Body of pancreas (tissue), 4 donors: ENCODE results near the gene IL6R. TPM values are rescaled to one million over a fixed set of nuclear protein-coding genes. Genes with fewer than 3 reads are reported as not detected.
A peak's percentile ranks its signal among the peaks of the same experiment; 100 is the strongest.

Source experiments
- ATAC-seq: fragments of 150-250 bp; one replicate; pipeline ENCODE4 v1.9.1; 2016
- DNase-seq, 4 donors: peaks; one replicate each; pipeline ENCODE4 v3.0.0-alpha.2; 2019
- H3K27ac ChIP-seq, 4 donors: fragments of 200-600 bp; sonication (generic); 1 replicate in 3 of 4; 2 replicates in 1 of 4; pipeline versions ENCODE4 v1.5.1 to v1.6.1; 2016 to 2019; ENCODE audit warnings: mild to moderate bottlenecking in 1 of 4, mixed read lengths in 1 of 4, moderate library complexity in 1 of 4
- H3K27me3 ChIP-seq, 2 donors: fragments of 200-600 bp; sonication (generic); one replicate each; pipeline ENCODE4 v1.6.0; 2016; ENCODE audit warnings: mild to moderate bottlenecking in 1 of 2
- H3K36me3 ChIP-seq, 2 donors: fragments of 200-600 bp; sonication (generic); replicated peaks in 1 of 2; 2 replicates each; pipeline ENCODE4 v1.5.1; 2016; ENCODE audit warnings: low read depth in 2 of 2; ENCODE audit not compliant: insufficient read depth in 1 of 2
- H3K4me1 ChIP-seq: fragments of 200-600 bp; sonication (generic); one replicate; pipeline ENCODE4 v1.6.0; 2016
- H3K4me3 ChIP-seq, 2 donors: fragments of 200-600 bp; sonication (generic); 1 replicate in 1 of 2; 2 replicates in 1 of 2; pipeline ENCODE4 v1.5.1; 2016 to 2019
- H3K9me3 ChIP-seq, 3 donors: fragments of 200-600 bp; sonication (generic); 1 replicate in 2 of 3; 2 replicates in 1 of 3; pipeline ENCODE4 v1.5.1; 2016
- POLR2A ChIP-seq, 3 donors: fragments of 450-650 bp; IDR thresholded peaks; one replicate each; pipeline ENCODE4 v1.6.1; 2016; ENCODE audit warnings: antibody characterized with exemption in 3 of 3, mild to moderate bottlenecking in 2 of 3
- whole genome bisulfite sequencing, 2 donors: methylation state at CpG; one replicate each; pipeline ENCODE4 v1.1.5; 2017; 5-methylcytosine and 5-hydroxymethylcytosine counted together
- intact Hi-C: fragments of 100-400 bp; cut with DNase I; formaldehyde crosslinking; loops from one replicate; pipeline ENCODE4 v1.15.1; 2023
- total RNA-seq, 2 donors: library from RNA; depleted of rRNA; stranded (reverse); fragments of >200 nt; gene quantifications; one replicate each; pipeline ENCODE4 v1.1.0, GENCODE V29; 2016
- TF ChIP-seq, protein P1 (sequence below), 7 experiments: fragments of 450-650 bp in 4 of 7; fragments of 200-600 bp in 3 of 7; sonication (generic) in 3 of 7; IDR thresholded peaks; one replicate each; pipeline ENCODE4 v1.5.1; 2016 to 2019; ENCODE audit warnings: antibody characterized with exemption in 7 of 7

Gene IL6R
- total RNA-seq, 2 donors from 2014 or later: 5.9 to 13.5 TPM

DNA sequence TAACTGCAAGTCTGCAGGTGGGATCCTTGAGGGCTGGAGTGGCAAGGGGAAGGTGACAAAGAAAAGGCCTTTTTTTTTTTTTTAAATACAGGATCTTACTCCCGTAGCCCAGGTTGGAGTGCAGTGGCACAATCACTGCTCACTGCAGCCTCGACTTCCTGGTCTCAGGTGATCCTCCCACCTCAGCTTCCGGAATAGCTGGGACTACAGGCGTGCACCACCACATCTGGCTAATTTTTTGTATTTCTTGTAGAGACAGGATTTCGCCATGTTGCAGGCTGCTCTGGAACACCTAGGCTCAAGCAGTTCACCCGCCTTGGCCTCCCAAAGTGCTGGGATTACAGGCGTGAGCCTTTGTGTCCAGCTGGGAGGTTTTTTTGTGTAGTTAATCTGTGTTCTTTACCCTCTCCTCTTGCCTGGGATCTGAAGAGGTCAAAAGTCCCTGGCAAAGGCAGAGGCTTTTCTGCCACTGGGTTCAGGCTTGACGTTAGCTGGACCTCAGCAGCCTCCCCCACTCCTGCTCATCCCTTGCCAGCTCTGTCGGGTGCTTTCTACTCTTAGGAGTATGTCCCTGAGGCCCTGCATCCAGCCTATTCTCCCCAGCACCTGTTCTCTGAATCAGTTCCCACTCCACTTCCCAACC lies 5.2 kb downstream of the IL6R start:
- DNase-seq (no peak), ATAC-seq (no peak)
- no peaks in the 10 kb centered on the region for H3K27me3 ChIP-seq
- H3K27ac ChIP-seq: no peak overlapping the region
- peaks cover 40% of the 10 kb centered on the region for H3K4me1 ChIP-seq
- no peaks in the 10 kb centered on the region for H3K36me3 ChIP-seq
- intact Hi-C loops: no loop called here
- 83 to 87% methylated on average over 9 of the region's 9 CpGs for WGBS, 2 donors
- H3K9me3 ChIP-seq: no peaks in the 10 kb centered on the region
- TF ChIP-seq, protein P1, sequence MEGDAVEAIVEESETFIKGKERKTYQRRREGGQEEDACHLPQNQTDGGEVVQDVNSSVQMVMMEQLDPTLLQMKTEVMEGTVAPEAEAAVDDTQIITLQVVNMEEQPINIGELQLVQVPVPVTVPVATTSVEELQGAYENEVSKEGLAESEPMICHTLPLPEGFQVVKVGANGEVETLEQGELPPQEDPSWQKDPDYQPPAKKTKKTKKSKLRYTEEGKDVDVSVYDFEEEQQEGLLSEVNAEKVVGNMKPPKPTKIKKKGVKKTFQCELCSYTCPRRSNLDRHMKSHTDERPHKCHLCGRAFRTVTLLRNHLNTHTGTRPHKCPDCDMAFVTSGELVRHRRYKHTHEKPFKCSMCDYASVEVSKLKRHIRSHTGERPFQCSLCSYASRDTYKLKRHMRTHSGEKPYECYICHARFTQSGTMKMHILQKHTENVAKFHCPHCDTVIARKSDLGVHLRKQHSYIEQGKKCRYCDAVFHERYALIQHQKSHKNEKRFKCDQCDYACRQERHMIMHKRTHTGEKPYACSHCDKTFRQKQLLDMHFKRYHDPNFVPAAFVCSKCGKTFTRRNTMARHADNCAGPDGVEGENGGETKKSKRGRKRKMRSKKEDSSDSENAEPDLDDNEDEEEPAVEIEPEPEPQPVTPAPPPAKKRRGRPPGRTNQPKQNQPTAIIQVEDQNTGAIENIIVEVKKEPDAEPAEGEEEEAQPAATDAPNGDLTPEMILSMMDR (IDR thresholded peaks at IDR 0.05): no peak
- TF ChIP-seq POLR2A (IDR thresholded peaks at IDR 0.05): no peak
- H3K4me3 ChIP-seq: no peak overlapping the region

DNA sequence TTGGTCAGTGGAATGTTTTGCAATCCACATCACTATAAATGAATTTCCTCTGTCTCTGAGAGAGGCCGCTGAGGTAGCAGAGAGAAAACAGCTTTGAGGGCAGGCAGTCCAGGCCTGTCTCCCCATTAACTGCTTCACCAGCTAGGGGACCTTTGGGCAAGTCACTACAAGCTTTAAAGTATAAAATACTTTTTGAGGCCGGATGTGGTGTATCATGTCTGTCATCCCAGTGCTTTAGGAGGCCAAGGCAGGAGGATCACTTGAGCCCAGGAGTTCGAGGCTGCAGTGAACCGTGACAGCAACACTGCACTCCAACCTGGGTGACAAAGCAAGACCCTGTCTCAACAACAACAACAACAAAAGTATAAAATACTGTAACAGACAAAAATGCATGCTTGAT lies 6.4 kb downstream of the IL6R start:
- WGBS, 2 donors: 79 to 80% methylated on average over 4 of the region's 4 CpGs
- H3K4me3 ChIP-seq: no peak overlapping the region
- H3K4me1 ChIP-seq: peaks cover 30% of the 10 kb centered on the region
- DNase-seq: no peak
- no peaks in the 10 kb centered on the region for H3K9me3 ChIP-seq
- no peak for ATAC-seq
- no peak for TF ChIP-seq POLR2A (IDR thresholded peaks at IDR 0.05)
- TF ChIP-seq, protein P1 (IDR thresholded peaks at IDR 0.05): no peak
- H3K27me3 ChIP-seq: no peaks in the 10 kb centered on the region
- no peaks in the 10 kb centered on the region for H3K36me3 ChIP-seq
- intact Hi-C loops: no loop called here
- no peak overlapping the region for H3K27ac ChIP-seq

DNA sequence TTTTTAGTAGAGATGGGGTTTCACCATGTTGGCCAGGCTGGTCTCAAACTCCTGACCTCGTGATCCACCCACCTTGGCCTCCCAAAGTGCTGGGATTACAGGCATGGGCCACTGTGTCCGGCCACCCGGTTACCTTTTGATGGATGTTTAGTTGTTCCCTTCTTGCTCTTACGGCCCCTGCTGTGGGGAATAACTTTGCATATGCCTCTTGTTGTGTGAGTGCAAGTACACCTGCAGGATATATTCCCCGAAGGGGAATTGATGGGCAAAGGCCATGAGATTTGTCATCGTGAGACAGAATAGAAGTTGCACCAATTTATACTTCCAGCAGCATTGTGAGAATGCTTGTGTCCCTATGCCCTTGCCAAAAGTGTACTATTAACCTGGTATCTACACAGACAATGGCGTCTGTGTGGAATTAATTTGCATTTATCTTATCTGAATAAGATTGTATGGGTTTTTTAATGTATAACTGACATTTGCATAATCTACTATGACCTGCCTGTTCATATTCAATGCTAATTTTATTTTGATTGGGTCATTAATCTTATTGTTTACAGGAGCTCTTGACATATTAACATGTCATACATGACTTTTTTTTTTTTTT lies 8.1 kb downstream of the IL6R start:
- Histone ChIP-seq H3K4me3 (no peak overlapping the region), H3K9me3 (no peaks in the 10 kb centered on the region), H3K36me3 (no peaks in the 10 kb centered on the region), H3K4me1 (peaks cover 22% of the 10 kb centered on the region), H3K27me3 (no peaks in the 10 kb centered on the region), H3K27ac (no peak overlapping the region)
- intact Hi-C loops: no loop called here
- 57 to 61% methylated on average over 7 of the region's 7 CpGs for WGBS, 2 donors
- no peak for DNase-seq
- ATAC-seq: no peak
- TF ChIP-seq, protein P1 (IDR thresholded peaks at IDR 0.05): no peak

DNA sequence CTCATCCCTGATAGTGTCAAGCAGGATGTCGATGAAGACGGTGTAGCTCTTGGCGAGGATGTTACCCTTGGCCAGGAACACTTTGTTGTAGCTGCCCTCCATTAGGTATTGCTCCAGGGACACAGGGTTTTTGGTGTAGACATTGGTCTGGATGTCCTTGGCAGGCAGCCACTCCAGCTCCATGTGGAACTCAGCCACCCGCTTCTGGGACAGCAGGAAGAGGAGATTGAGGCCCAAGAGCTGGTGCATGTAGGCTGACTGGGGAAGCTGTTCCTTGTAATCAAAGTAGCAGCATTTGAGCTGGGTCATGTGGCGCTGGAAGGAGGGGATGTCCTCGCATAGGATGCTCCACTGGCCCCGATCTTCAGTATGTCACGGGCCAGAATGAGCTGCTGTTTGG lies 9.5 kb downstream of the IL6R start:
- WGBS, 2 donors: 90 to 91% methylated on average over 3 to 8 of the region's 8 CpGs
- Histone ChIP-seq H3K27me3 (no peaks in the 10 kb centered on the region), H3K4me1 (peaks cover 31% of the 10 kb centered on the region), H3K4me3 (no peak overlapping the region), H3K36me3 (no peaks in the 10 kb centered on the region), H3K9me3 (no peaks in the 10 kb centered on the region), H3K27ac (no peak overlapping the region)
- TF ChIP-seq, protein P1 (IDR thresholded peaks at IDR 0.05): no peak
- TF ChIP-seq POLR2A (IDR thresholded peaks at IDR 0.05): no peak
- intact Hi-C loops: no loop called here
- DNase-seq: peak in 3 of 4 donors; percentile 34 to 57 (median 47)
- no peak for ATAC-seq
